Small intestine (tissue), 7 donors: Measurements from ENCODE around the gene SH3BP5L. TPM values are rescaled to one million over a fixed set of nuclear protein-coding genes. Genes with fewer than 3 reads are reported as not detected.

Source experiments
- DNase-seq, 2 donors: peaks; one replicate each; pipeline versions ENCODE4 v3.0.0 to v3.0.0-alpha.2; 2013
- FAIRE-seq: peaks from 2 replicates; lab custom pipeline; 2012; peaks lifted over from hg19 to GRCh38; lab: Jason Lieb, UNC
- H3K27ac ChIP-seq, 3 donors: one replicate each; pipeline ENCODE4 v1.5.1; 2013; ENCODE audit warnings: low read length in 2 of 3, mild to moderate bottlenecking in 2 of 3, control low read depth in 1 of 3, inconsistent platforms in 1 of 3, low read depth in 1 of 3, moderate library complexity in 1 of 3
- H3K27me3 ChIP-seq, 3 donors: one replicate each; pipeline ENCODE4 v1.6.1; 2013; ENCODE audit warnings: low read length in 3 of 3, inconsistent platforms in 1 of 3; ENCODE audit not compliant: control insufficient read depth in 3 of 3, insufficient read depth in 3 of 3
- H3K36me3 ChIP-seq, 3 donors: one replicate each; pipeline ENCODE4 v1.6.1; 2013; ENCODE audit warnings: low read length in 3 of 3, inconsistent platforms in 1 of 3, low read depth in 1 of 3, mild to moderate bottlenecking in 1 of 3, moderate library complexity in 1 of 3; ENCODE audit not compliant: control insufficient read depth in 3 of 3, insufficient read depth in 2 of 3
- H3K4me1 ChIP-seq, 3 donors: one replicate each; pipeline ENCODE4 v1.6.1; 2013; ENCODE audit warnings: low read length in 2 of 3, inconsistent platforms in 1 of 3, low read depth in 1 of 3, mild to moderate bottlenecking in 1 of 3, moderate library complexity in 1 of 3; ENCODE audit not compliant: control insufficient read depth in 3 of 3, insufficient read depth in 2 of 3
- H3K4me3 ChIP-seq, 3 donors: one replicate each; pipeline ENCODE4 v1.5.1; 2013; ENCODE audit warnings: low read length in 3 of 3, control low read depth in 1 of 3, inconsistent platforms in 1 of 3, low read depth in 1 of 3, mild to moderate bottlenecking in 1 of 3, moderate library complexity in 1 of 3
- H3K9me3 ChIP-seq, 2 donors: one replicate each; pipeline ENCODE4 v1.6.1; 2013; ENCODE audit warnings: low read depth in 1 of 2, low read length in 1 of 2; ENCODE audit not compliant: control insufficient read depth in 2 of 2, insufficient read depth in 1 of 2
- WGBS, 3 donors: extraction: QIAGEN DNeasy Blood & Tissue Kit; methylation state at CpG; one replicate each; pipeline ENCODE4 v1.1.7; 2013; 5-methylcytosine and 5-hydroxymethylcytosine counted together
- polyA plus RNA-seq, 4 donors: library from polyadenylated mRNA; stranded (reverse) in 3 of 4; unstranded in 1 of 4; fragments of 200-250 nt in 3 of 4; fragments of 120-200 nt in 1 of 4; gene quantifications; one replicate each; pipeline versions ENCODE4 v1.2.1 to v1.2.3, GENCODE V29; 2013
- donor health status: healthy with polysubstance abuse.
- donor health status: control.
- donor health status: control.
- donor health status: Bipolar disorder and iron deficiency.
- donor health status: healthy.

SH3BP5L gene
- polyA plus RNA-seq, 4 donors: 19.1 to 38.0 (median 28.9) TPM

GRCh38 chr1:248847956-248848561 is 22.3 kb upstream of the SH3BP5L start:
- Histone ChIP-seq H3K36me3 (peaks cover 14 to 77% (median 32%) of the 10 kb centered on the region in 3 donors), H3K4me1 (no peaks in the 10 kb centered on the region), H3K27ac (no peak overlapping the region), H3K4me3 (no peak overlapping the region), H3K9me3 (no peaks in the 10 kb centered on the region), H3K27me3 (no peaks in the 10 kb centered on the region)
- FAIRE-seq: no peak
- 96 to 98% (median 97%) methylated on average over 72 of the region's 72 CpGs for WGBS, 3 donors
- no peak for DNase-seq

- 95 to 98% (median 97%) methylated on average over 53 to 76 of the region's 76 CpGs for WGBS, 3 donors
- H3K4me1 ChIP-seq: no peaks in the 10 kb centered on the region
- H3K27ac ChIP-seq: no peak overlapping the region
- no peaks in the 10 kb centered on the region for H3K9me3 ChIP-seq
- no peaks in the 10 kb centered on the region for H3K27me3 ChIP-seq
- DNase-seq: no peak
- FAIRE-seq: no peak
- no peak overlapping the region for H3K4me3 ChIP-seq
- H3K36me3 ChIP-seq: peaks cover 14 to 76% (median 32%) of the 10 kb centered on the region in 3 donors
Observed at GRCh38 chr1:248847181-248847955, 21.7 kb upstream of the SH3BP5L start.

GRCh38 chr1:248844526-248844925 is 18.8 kb upstream of the SH3BP5L start:
- Histone ChIP-seq H3K27me3 (no peaks in the 10 kb centered on the region), H3K4me3 (no peak overlapping the region), H3K36me3 (peaks cover 14 to 51% (median 25%) of the 10 kb centered on the region in 3 donors), H3K27ac (no peak overlapping the region), H3K4me1 (no peaks in the 10 kb centered on the region), H3K9me3 (no peaks in the 10 kb centered on the region)
- 92 to 93% (median 93%) methylated on average over 8 of the region's 8 CpGs for WGBS, 3 donors
- FAIRE-seq: no peak
- no peak for DNase-seq

- DNase-seq (no peak), FAIRE-seq (no peak)
- no peak overlapping the region for H3K27ac ChIP-seq
- H3K4me1 ChIP-seq: peaks cover 0 to 3% (median 0%) of the 10 kb centered on the region in 3 donors
- H3K36me3 ChIP-seq: peaks cover 13 to 43% (median 25%) of the 10 kb centered on the region in 3 donors
- H3K4me3 ChIP-seq: no peak overlapping the region
- H3K27me3 ChIP-seq: no peaks in the 10 kb centered on the region
- no peaks in the 10 kb centered on the region for H3K9me3 ChIP-seq
- 55 to 90% (median 89%) methylated on average over 3 of the region's 3 CpGs for WGBS, 3 donors
Observed at GRCh38 chr1:248843687-248844086, 18.0 kb upstream of the SH3BP5L start.

GRCh38 chr1:248842781-248843331 is 17.1 kb upstream of the SH3BP5L start:
- FAIRE-seq (no peak), DNase-seq (no peak)
- Histone ChIP-seq H3K27me3 (no peaks in the 10 kb centered on the region), H3K36me3 (peaks cover 6 to 34% (median 22%) of the 10 kb centered on the region in 3 donors), H3K4me1 (peaks cover 0 to 3% (median 0%) of the 10 kb centered on the region in 3 donors), H3K27ac (no peak overlapping the region), H3K4me3 (no peak overlapping the region), H3K9me3 (no peaks in the 10 kb centered on the region)
- WGBS, 3 donors: 82 to 90% (median 90%) methylated on average over 8 of the region's 8 CpGs

- DNase-seq: peak; percentile 36 to 41
- Histone ChIP-seq H3K4me1 (peaks cover 0 to 8% (median 4%) of the 10 kb centered on the region in 3 donors), H3K27ac (no peak overlapping the region), H3K9me3 (no peaks in the 10 kb centered on the region), H3K4me3 (no peak overlapping the region), H3K27me3 (no peaks in the 10 kb centered on the region), H3K36me3 (peaks cover under 1 to 26% (median 18%) of the 10 kb centered on the region in 3 donors)
- FAIRE-seq: no peak
- WGBS, 3 donors: 49 to 57% (median 56%) methylated on average over 12 of the region's 12 CpGs
Observed at GRCh38 chr1:248841702-248842395, 16.1 kb upstream of the SH3BP5L start.

GRCh38 chr1:248840946-248841345 is 15.2 kb upstream of the SH3BP5L start:
- no peak overlapping the region for H3K27ac ChIP-seq
- H3K36me3 ChIP-seq: peaks cover 0 to 19% (median 11%) of the 10 kb centered on the region in 3 donors
- no peaks in the 10 kb centered on the region for H3K27me3 ChIP-seq
- FAIRE-seq: no peak
- no peaks in the 10 kb centered on the region for H3K9me3 ChIP-seq
- DNase-seq: no peak
- peaks cover 0 to 8% (median 4%) of the 10 kb centered on the region in 3 donors for H3K4me1 ChIP-seq
- no peak overlapping the region for H3K4me3 ChIP-seq
- WGBS, 3 donors: 89 to 96% (median 95%) methylated on average over 4 of the region's 4 CpGs

GRCh38 chr1:248839168-248839555 is 13.4 kb upstream of the SH3BP5L start:
- Histone ChIP-seq H3K9me3 (no peaks in the 10 kb centered on the region), H3K4me3 (peak overlapping the region in 2 of 3 donors; percentile 67 to 95), H3K4me1 (peaks cover 0 to 8% (median 4%) of the 10 kb centered on the region in 3 donors), H3K27ac (peak overlapping the region; percentile 93 to 100 (median 98)), H3K27me3 (no peaks in the 10 kb centered on the region), H3K36me3 (peaks cover 0 to 4% (median 0%) of the 10 kb centered on the region in 3 donors)
- no peak for FAIRE-seq
- 2 to 12% (median 6%) methylated on average over 10 of the region's 10 CpGs for WGBS, 3 donors
- DNase-seq: no peak
